IPS-18c (cell line): ENCODE data around the gene LANCL2.
A peak's percentile ranks its signal among the peaks of the same experiment; 100 is the strongest.
"Not testable (repeated sequence)": the region's sequence is repeated elsewhere in the genome, so short reads cannot be mapped to it uniquely, and the experiment has no call there.

ENCODE experiments used
- H3K4me3 ChIP-seq: 2 replicates; pipeline ENCODE4 v1.7.0; 2013; ENCODE audit warnings: low read depth, mild to moderate bottlenecking, low read length, moderate library complexity; ENCODE audit not compliant: insufficient read depth
- H3K9me3 ChIP-seq: one replicate; pipeline ENCODE4 v1.6.1; 2013; ENCODE audit warnings: mild to moderate bottlenecking, low read length, moderate library complexity; ENCODE audit not compliant: control insufficient read depth, insufficient read depth

The LANCL2 gene

GRCh38 chr7:55350281-55350680 is 14.9 kb upstream of the LANCL2 start:
- Histone ChIP-seq H3K9me3 (no peaks in the 10 kb centered on the region), H3K4me3 (no peak overlapping the region)

DNA sequence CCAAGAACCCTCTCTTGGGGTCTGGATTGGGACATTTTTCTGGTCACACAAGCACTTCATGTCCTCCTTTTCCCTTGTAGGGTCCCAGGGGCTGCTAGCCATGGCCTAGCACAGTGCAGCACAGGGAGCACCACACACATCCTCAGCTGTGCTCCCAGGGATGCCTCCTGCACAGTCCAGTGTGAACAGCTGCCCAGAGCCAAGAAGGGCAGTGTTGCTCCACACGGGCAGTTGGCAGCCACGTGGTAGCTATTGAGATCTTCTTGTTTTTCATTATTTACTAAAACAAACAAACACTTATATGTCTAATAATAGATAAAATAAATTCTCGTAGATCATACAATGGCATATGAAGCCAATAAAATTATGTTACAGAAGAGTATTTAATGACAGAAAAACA is 13.9 kb upstream of the LANCL2 start:
- Histone ChIP-seq H3K9me3 (no peaks in the 10 kb centered on the region), H3K4me3 (no peak overlapping the region)

GRCh38 chr7:55352947-55353273 is 12.2 kb upstream of the LANCL2 start:
- H3K9me3 ChIP-seq, H3K4me3 ChIP-seq: not testable (repeated sequence)

DNA sequence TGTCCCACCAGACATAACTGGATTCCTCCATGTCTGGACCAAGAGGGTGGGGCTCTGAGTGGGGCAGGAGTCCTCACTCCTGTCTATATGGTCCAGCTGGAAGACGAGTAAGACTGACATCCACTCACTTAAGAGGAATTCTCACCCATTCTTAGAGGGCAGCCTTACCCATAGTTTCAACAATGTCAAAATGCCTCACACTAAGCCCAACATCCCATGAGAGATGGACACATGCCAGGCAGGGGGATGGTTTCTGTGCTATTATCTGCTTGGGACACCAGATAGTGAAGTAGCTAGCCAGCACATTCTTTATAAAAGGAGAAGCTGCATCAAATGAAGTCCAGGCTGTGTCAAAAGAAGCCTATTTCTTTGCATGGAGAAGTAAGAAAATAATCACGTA is 4.7 kb upstream of the LANCL2 start:
- peaks cover 2% of the 10 kb centered on the region for H3K9me3 ChIP-seq
- no peak overlapping the region for H3K4me3 ChIP-seq

DNA sequence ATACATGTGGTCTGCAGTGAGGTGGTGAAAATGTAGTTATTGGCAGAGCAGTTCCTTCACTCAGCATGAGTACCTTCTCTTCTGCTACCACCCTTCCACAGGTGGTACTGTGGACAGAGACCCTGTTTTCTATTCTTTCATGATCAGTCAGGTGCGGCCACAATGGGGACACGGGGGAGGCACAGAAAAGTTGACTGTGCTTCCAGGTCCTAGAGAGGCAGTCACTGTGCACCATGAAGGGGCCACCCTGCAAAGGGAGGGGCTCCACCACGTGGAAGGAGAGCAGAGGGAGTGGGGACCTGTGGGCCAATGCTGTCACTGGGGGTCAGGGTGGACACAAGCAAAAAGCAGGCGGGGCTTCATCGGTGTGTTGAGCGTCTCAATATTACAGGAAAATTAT is 3.6 kb upstream of the LANCL2 start:
- Histone ChIP-seq H3K9me3 (peaks cover 2% of the 10 kb centered on the region), H3K4me3 (no peak overlapping the region)

DNA sequence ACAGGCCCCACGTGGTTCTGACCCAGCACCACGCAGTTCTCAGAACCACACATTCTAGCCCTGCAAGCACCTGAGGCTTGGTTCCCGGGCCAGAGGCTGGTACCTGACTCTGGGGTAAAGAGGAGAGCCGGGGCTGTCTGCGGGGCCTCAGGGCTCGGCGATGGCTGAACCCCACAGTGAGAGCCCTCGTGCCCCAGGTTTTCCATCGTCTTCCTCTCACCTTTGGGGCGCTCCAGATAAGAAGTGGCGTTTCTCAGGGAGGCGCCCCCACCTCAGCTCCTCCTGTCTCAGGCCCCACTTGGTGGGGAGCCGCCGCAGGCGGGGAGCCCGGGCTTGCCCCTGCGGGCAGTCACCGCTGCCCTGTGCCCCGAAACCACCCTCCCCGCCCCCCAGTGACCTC is 2.2 kb upstream of the LANCL2 start:
- Histone ChIP-seq H3K9me3 (peaks cover 2% of the 10 kb centered on the region), H3K4me3 (no peak overlapping the region)

DNA sequence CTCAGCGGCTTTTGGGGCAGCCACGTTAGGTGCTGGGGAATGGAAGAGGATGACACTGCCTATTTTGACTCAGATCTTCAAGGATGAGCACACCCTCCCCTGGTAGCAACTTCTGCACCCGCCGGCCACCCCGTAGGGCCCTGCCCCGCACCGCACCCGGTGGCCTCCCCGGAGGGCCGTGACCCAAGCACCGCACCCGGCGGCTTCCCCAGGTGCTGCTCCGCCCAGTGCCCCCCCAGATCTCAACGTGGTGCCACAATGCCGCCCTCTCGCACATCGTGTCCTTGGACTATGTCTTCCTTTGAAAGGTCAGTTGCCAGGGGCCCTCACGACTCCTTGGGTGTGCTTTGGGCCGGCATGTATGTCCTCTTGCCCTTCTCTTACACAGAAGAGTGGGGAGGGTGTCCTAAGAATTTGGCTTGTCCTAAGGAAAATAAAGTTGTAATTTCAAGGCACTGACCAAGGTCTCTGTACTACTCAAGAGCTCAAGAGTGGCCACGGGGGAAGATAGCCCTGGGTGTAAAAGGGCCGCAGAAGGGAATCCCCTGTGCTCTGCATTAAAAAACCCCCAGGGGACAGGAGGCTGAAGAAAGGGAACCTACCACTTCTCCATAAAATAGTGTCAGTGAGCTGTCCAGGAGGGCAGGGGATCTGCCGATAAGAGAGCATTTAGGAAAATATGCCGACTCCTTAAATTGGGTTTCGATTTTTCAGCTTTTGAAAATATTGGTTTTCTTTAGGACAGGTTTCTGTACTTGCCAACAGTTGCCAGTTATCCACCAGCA is 1.6 kb upstream of the LANCL2 start:
- H3K4me3 ChIP-seq = no peak overlapping the region
- peaks cover 2% of the 10 kb centered on the region for H3K9me3 ChIP-seq

GRCh38 chr7:55365675-55366460 is 731 bp downstream of the LANCL2 start:
- Histone ChIP-seq H3K4me3 (peak overlapping the region; percentile 98), H3K9me3 (no peaks in the 10 kb centered on the region)

DNA sequence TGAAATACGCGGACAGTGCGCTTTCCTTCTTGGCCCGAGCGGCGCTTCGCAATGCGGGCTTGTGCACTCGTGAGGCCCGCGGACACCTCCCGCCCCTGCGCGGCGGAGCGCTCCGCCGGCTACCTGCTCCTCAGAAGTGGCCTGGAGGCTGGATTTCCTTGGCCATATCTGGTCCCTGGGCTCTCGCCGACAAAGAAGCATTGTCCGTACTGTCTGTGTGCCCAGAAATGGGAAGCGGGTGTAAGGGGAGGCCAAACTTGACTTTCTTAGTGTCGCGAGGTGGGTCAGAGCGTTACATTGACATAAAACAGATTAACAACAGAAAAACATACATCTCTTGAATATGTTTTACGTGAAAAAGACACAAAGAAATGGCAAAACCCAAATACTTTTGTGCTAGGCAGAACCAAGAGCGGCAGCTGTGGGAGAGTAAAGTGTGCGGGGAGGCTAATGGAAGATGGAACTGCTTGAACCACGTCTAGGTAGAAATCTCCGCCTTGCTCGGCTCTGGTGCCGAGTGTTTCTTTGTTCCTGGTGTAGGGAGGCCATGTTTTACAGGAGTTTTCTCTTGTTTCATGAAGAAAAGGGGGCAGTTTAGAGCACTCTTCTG is 1.4 kb downstream of the LANCL2 start:
- peak overlapping the region; percentile 98 for H3K4me3 ChIP-seq

GRCh38 chr7:55367283-55367840 is 2.2 kb downstream of the LANCL2 start:
- Histone ChIP-seq H3K9me3 (no peaks in the 10 kb centered on the region), H3K4me3 (peak overlapping the region; percentile 98)

More for the DNA sequence above, 1.4 kb downstream of the LANCL2 start:
- no peaks in the 10 kb centered on the region for H3K9me3 ChIP-seq

DNA sequence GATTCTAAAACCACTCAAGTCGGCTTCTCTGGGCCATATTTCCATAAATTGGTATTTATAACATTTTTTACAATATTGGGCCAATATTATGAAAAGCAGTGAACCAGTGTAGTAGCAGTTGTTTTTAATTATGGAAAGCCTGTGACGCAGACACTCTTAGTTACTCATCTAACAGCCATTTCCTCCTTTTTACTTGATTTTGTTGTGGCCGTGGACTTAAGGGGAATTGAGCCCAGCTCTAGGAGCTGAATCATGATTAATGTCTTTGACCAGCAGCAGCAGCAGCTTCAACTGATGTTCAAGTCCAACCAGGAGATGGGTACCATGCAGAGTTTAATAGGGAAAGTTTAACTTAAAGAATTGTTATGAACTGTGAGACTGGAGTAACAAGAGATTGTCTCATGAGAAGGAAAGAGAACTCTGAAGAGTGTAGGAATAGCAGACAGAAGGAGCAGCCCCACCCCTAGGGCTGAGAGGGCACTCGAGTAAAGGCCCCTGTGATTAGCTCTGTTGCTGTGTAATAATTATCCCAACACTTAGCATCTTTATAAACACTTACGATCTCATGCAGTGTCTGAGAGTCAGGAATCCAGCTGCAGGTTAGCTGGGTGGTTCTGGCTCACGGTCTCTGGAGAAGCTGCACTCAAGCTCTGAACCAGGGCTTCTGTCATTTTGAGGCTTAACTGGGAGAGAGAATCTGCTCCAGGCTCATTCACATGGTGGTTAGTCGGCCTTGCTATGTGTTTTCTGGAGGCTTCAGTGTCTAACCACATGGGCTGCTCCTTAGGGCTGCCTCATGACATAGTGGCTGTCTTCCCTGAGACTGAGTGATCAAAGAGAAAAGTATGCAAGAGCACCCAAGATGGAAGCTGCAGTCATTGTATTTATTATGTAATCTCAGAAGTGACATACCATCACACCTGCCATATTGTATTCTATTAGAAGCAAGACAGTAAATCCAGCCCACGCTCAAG is 4.6 kb downstream of the LANCL2 start:
- Histone ChIP-seq H3K9me3 (no peaks in the 10 kb centered on the region), H3K4me3 (no peak overlapping the region)

DNA sequence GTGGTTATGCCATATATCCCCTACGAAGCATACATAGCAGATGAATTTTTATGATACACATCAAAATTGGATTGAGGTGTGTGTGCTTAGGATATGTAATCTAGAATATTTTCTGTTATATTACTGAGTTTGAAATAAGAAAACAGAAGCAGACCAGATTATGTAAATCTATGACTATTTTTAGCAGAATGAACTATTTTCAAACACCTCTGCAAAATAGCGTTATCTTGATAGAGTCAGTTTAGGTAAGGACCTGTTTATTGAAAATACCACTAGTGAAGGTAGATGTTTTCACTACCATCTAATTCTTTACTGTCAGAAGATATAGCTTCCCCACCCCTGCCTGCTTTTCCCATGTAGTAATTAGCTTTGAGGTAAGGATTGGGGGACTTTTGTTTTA is 9.1 kb downstream of the LANCL2 start:
- Histone ChIP-seq H3K9me3 (no peaks in the 10 kb centered on the region), H3K4me3 (no peak overlapping the region)

- Histone ChIP-seq H3K4me3 (no peak overlapping the region), H3K9me3 (no peaks in the 10 kb centered on the region)
Measured at GRCh38 chr7:55375237-55375636, 10.1 kb downstream of the LANCL2 start.

GRCh38 chr7:55377162-55377817 is 12.2 kb downstream of the LANCL2 start:
- no peaks in the 10 kb centered on the region for H3K9me3 ChIP-seq
- no peak overlapping the region for H3K4me3 ChIP-seq

GRCh38 chr7:55379285-55379684 is 14.1 kb downstream of the LANCL2 start:
- no peak overlapping the region for H3K4me3 ChIP-seq
- no peaks in the 10 kb centered on the region for H3K9me3 ChIP-seq

GRCh38 chr7:55381189-55381588 is 16.1 kb downstream of the LANCL2 start:
- H3K4me3 ChIP-seq = no peak overlapping the region
- H3K9me3 ChIP-seq = peaks cover 4% of the 10 kb centered on the region
